GM21360 (cell line): ENCODE data around the gene OTOG.

ENCODE experiments used
- ATAC-seq: cut with Tn5 transposase; IDR thresholded peaks from one replicate; pipeline ENCODE4 v1.9.1; 2021; ENCODE audit warnings: mild to moderate bottlenecking, moderate library complexity; ENCODE audit not compliant: unreplicated experiment

OTOG gene

DNA sequence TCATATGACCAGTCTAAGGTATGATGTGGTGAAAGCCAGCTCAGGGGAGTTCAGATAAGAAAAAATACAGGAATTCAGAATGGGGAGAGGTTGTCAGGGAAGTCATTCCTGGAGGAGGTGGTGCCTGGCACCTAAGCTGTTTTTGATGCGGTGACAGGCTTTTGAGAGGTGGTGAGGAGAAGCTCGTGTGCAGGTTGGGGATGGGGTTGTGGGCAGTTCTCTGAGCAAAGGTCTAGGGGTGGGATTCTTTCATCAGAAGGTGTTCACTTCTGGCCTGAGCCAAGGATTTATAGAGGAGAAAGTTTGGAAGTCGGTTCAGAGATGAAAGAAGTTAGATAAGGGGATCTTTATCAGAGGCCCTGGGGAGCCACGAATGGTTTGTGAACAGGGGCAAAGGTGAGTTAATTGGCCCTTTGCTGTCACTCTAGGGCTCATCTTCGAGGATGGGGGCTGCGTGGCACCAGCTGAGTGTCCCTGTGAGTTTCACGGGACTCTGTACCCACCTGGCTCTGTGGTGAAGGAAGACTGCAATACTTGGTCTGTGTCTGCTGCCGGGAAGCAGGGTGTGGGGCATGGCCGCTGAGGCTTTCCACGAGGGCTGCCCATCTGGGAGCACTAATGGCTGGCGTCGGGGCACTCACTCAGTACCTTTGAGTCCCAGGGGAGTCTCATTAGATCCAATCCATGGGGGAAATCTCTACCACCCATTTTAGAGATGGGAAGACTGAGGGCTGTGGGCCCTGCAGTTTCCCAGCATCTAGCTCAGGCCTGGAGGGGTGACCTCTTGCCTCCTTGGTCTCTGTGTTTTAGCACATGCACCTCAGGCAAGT lies 13.4 kb downstream of the OTOG start:
- ATAC-seq, result no peak

GRCh38 chr11:17561111-17561415 lies 14.0 kb downstream of the OTOG start:
- no peak for ATAC-seq

- no peak for ATAC-seq
Measured at GRCh38 chr11:17561526-17561925, 14.5 kb downstream of the OTOG start.

DNA sequence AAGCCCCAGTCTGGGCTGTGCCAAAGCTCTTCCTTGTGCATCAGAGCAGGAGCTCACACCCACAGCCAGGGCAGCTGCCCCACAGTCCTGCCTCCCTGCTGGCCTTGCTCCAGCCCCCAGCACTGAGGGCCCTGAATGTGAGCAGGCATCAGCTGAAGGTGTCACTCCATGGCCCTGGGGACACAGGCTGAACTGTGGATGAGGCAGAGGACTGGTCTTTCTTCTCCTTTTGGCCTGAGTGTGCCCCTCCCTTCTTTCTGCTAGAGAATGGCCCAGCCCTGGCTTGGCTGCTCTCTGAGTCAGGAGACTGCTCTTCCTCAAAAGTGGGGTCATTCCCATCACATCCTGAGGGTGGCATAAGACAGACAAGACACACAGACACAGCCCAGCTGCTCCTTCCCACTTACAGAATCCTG lies 16.2 kb downstream of the OTOG start:
- ATAC-seq, result no peak

- ATAC-seq, result no peak
Measured at GRCh38 chr11:17563961-17564686, 17.1 kb downstream of the OTOG start.

GRCh38 chr11:17564687-17565042 lies 17.6 kb downstream of the OTOG start:
- no peak for ATAC-seq

GRCh38 chr11:17568944-17569343 lies 21.9 kb downstream of the OTOG start:
- ATAC-seq, result no peak

- ATAC-seq, result no peak
Measured at GRCh38 chr11:17570034-17570433, 23.0 kb downstream of the OTOG start.

DNA sequence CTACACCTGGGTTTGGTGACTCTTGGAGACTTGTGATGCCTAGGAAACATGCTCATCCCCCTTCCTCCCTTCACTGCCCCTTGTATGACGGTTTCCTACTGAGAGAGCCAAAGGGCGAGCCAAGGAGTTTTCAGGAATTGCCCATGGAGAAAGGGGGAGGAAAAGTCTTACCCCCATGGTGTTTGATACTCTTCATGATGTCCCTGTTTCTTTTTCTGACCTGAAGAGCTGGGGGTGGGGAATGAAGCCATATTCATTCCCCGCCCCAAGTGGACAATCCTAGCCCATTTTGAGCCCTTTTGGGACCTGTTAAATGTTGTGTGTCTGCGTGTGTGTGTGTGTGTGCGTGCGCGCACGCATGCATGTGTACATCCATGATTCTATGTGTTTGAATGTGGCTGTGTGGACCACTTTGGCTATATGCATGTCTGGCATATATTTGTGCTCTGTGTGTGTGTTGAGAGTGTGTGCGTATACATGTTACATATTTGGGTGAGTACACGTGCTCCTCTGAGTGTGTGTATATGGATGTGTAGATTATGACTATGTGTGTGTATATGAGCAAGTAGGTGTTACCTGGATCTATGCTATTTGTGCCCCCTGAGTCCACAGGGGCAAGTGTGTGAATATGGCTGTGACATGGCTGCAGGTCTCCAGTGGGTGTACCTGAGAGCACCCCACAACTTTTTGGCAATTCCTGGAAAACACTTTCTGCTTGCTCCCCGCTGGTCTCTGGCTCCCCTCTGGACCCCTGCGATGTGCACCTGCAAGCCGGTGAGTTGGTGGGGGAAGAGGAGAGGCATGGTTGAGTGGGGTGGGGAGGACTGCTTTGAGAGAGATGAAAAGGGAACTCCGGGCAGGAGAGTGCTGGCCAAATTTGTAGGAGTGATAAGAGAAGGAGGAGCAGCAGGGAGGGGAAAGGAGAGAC lies 24.6 kb downstream of the OTOG start:
- no peak for ATAC-seq

DNA sequence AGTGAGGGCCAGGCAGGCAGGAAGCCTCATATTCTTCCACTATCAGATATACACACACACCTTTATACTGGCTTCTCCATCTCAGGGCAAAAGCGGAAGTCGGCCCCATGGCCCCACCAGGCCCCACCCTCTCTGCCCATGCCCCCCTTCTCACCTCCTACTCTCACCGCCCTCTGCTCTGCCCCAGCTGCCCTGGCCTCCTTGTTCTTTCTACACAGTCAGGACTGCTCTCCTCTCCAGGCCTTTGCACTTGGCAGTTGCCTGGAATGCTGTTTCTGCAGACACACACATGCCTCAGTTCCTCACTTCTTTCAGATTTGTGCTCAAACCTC lies 25.3 kb downstream of the OTOG start:
- peak; percentile 51 for ATAC-seq

DNA sequence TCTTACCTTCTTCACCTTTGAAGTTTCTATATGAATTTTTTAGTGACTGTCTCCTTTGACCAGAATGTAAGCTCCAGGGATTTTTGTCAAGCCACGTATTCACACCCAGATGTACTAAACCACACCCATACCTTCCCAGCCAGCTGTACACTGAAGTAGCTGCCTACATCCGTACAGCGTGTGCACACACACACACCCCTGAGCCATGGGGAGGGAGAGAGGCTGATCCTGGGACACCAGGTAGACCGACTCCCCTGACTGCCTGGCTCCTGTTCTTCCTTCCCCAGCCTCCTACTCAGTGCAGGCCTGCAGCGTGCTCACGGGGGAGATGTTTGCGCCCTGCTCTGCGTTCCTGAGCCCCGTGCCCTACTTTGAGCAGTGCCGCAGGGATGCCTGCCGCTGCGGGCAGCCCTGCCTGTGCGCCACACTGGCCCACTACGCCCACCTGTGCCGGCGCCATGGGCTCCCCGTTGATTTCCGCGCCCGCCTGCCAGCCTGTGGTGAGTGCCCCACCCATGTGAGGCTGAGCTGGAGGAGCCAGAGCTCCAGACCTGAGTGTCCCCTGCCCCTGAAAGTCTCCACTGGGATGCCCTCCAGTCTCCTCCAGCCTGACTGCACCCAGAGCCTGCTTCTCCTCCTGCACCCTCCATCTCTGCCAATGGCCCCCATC lies 25.9 kb downstream of the OTOG start:
- ATAC-seq, result no peak

DNA sequence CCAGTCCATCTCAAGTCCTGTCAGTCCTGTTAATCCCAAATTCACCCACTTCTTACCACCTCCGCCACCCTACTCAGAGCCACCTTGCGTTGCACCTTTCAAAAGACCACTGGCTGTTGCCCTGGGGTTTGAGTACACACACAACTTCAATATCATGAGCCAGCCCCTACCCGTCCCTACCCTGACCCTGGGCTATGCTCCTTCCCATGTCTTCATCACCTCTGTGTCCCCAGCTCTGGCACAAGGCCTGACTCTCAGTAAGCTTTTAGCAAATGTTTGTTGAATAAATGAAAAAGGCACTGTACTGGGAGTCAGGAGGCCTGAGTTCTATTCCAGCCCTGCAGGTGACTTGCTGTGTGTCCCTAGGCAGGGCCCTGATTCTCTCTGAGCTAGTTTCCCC lies 26.5 kb downstream of the OTOG start:
- ATAC-seq, result no peak

DNA sequence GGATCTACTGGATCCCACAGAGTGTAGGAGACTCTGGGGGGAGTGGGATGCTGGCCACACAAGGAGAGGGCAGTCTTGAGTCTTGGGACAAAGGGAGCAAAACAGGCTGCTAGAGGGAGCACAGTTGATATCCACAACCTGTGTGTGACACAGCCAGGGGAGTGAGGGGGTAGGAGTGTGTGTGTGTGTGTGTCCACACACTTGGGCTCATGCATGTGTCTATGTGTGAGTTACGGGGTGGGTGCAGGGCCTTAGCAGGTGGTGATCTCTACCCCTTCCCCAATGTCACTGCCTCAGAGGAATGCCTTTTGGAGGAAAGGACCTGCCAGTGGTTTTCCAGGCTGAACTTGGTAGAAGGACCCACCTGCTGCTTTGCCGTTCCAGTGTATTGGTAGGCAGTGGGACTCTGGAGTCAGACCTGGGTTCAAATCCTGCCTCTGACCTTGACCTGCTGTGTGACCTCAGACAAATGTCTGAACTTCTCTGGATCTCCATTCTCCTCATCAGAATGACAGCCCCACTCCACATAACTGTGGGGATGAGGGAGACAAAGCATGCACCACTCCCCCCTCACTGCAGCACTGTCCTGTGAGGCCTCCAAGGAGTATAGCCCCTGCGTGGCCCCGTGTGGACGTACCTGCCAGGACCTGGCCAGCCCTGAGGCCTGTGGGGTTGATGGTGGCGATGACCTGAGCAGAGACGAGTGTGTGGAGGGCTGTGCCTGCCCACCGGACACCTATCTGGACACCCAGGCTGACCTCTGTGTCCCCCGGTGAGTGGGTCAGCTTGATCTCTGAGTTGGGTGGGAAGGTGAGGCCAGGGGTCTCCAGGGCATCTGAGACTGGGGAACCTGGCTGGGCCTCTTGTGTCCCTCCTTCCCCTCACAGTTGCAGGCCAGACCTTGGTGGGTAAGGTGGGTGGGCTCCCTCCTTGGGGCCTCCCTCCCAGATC lies 27.4 kb downstream of the OTOG start:
- ATAC-seq, result no peak

DNA sequence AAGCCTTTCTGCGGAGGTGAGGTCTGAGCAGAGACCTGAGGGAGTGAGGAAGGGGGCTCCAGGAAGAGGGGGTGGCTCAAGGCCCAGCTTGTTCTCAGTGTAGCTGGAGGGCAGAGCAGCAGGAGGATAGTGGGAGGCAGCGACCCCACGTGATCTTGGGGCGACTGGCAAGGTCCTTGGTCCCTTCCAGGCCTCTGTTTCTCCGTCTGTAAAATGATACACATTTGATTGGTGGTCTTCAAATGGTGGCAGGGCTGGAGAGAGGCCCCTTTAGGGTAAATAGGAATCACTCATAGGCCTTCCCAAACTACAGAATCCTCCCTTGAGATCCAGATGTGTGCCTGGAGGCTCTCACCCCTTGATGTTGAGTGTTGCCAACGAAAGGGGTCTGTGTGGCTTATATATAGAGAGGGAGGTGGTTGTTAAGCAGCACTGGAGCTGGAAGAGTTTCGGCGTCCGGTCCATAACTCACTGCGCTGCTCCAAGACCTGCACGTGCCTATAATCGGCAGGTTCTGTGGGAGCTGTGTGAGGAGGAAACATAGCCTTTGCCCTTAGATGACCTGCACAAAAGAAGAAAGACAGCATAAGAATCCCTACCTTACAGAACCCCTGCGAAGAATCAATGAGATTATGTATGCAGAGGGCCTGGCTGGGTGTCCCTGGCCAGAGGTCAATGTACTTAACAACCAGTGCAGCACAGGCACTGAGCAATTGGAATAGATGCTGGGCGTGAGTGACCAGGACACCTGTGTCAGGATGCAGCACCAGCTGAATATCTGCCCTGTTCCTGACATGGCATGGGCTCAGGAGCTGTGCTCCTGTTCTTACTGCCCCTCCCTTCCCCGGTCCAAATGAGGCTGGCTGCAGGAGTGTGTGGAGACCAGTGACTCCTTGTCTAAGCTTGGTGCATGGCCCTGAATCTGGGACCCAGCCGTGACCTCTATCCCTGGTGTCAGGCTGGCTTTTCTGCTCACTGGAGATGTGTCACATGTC lies 28.7 kb downstream of the OTOG start:
- ATAC-seq, result no peak

- ATAC-seq, result no peak
Measured at GRCh38 chr11:17578296-17578695, 31.2 kb downstream of the OTOG start.

GRCh38 chr11:17578958-17579357 lies 31.9 kb downstream of the OTOG start:
- no peak for ATAC-seq

GRCh38 chr11:17579451-17579850 lies 32.4 kb downstream of the OTOG start:
- ATAC-seq, result no peak

GRCh38 chr11:17580271-17580670 lies 33.2 kb downstream of the OTOG start:
- ATAC-seq, result no peak
